ENCODE results near the gene MTG2. TPM values are rescaled to one million over a fixed set of nuclear protein-coding genes. Genes with fewer than 3 reads are reported as not detected.

The MTG2 gene
- total RNA-seq, 1 experiment from 2014 or later = 33.9 TPM

DNA sequence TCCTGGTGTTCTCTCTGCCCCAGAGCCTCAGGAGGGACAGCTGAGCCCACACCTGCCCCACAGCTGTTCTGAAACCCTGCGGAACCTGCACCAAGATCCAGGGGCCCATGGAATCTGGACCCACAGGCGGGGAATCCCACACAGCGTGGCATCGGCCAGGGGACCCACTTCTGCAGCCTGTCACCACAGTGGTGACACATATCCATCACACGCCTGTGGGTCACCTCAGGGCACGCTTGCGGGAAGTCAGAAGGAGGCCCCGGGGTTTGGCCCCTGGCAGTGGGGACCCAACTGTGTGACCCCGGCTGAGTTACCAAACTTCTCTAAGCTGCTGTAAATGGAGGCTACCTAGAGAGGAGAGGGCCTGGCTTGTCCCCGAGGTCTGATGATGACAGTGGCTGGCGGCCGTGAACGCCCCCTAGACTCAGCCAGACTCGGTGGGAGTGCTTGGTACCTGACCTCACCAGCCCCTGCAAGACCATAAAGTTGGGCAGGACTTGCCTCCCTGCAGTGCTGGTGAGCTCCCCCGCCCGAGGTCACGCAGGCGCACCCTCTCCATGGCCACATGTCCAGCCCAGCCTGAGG, 39.5 kb downstream of the MTG2 start:
- TF ChIP-seq EZH2phosphoT487 (IDR thresholded peaks at IDR 0.05; ENCODE audit: borderline replicate concordance, low read length) = no peak
- TF ChIP-seq EZH2 (IDR thresholded peaks at IDR 0.05; ENCODE audit: low read length, unreplicated experiment) = no peak
- TF ChIP-seq, protein P1, sequence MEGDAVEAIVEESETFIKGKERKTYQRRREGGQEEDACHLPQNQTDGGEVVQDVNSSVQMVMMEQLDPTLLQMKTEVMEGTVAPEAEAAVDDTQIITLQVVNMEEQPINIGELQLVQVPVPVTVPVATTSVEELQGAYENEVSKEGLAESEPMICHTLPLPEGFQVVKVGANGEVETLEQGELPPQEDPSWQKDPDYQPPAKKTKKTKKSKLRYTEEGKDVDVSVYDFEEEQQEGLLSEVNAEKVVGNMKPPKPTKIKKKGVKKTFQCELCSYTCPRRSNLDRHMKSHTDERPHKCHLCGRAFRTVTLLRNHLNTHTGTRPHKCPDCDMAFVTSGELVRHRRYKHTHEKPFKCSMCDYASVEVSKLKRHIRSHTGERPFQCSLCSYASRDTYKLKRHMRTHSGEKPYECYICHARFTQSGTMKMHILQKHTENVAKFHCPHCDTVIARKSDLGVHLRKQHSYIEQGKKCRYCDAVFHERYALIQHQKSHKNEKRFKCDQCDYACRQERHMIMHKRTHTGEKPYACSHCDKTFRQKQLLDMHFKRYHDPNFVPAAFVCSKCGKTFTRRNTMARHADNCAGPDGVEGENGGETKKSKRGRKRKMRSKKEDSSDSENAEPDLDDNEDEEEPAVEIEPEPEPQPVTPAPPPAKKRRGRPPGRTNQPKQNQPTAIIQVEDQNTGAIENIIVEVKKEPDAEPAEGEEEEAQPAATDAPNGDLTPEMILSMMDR (conservative IDR thresholded peaks at IDR 0.05; ENCODE audit: low read depth, low read length) = no peak
- H3K36me3 ChIP-seq (ENCODE audit: low read depth, low read length) = no peaks in the 10 kb centered on the region
- H3K4me1 ChIP-seq (ENCODE audit: insufficient read depth, low read length) = no peaks in the 10 kb centered on the region
- POLR2A ChIA-PET (ENCODE audit: unreplicated experiment) = no interaction called here
- BruUV-seq (replicated peaks) = no TSS peak
- H3K9me3 ChIP-seq (ENCODE audit: low read length) = no peaks in the 10 kb centered on the region
- H3K79me2 ChIP-seq (ENCODE audit: low read length) = no peaks in the 10 kb centered on the region
- intact Hi-C loops (cut with micrococcal nuclease) = no loop called here
- DNase-seq = no peak
- CTCF ChIA-PET = no interaction called here
- H3K4me2 ChIP-seq (ENCODE audit: low read length) = no peak overlapping the region
- no peak for ATAC-seq
- H3K27ac ChIP-seq (ENCODE audit: low read length) = no peak overlapping the region
- H3K27me3 ChIP-seq (ENCODE audit: low read length) = peaks cover 28% of the 10 kb centered on the region
- no peak overlapping the region for H3K9ac ChIP-seq (ENCODE audit: low read length)
- no peak overlapping the region for H2AFZ ChIP-seq (ENCODE audit: low read length)
- no peak overlapping the region for H3K4me3 ChIP-seq (ENCODE audit: low read length)
- H3F3A ChIP-seq (ENCODE audit: low read length, unreplicated experiment) = no peaks in the 10 kb centered on the region
- no peaks in the 10 kb centered on the region for H3K9me2 ChIP-seq (replicated peaks; ENCODE audit: low read length)
- no peaks in the 10 kb centered on the region for H4K20me1 ChIP-seq (ENCODE audit: low read length)

GRCh38 chr20:62222972-62223371, 40.1 kb downstream of the MTG2 start:
- intact Hi-C loops (cut with micrococcal nuclease) = no loop called here
- no peaks in the 10 kb centered on the region for H3F3A ChIP-seq (ENCODE audit: low read length, unreplicated experiment)
- ATAC-seq (no peak), DNase-seq (no peak)
- no peak overlapping the region for H3K4me2 ChIP-seq (ENCODE audit: low read length)
- H3K36me3 ChIP-seq (ENCODE audit: low read depth, low read length) = no peaks in the 10 kb centered on the region
- H3K79me2 ChIP-seq (ENCODE audit: low read length) = no peaks in the 10 kb centered on the region
- no peak overlapping the region for H3K9ac ChIP-seq (ENCODE audit: low read length)
- no peaks in the 10 kb centered on the region for H3K9me3 ChIP-seq (ENCODE audit: low read length)
- CTCF ChIA-PET = no interaction called here
- no peak overlapping the region for H3K27ac ChIP-seq (ENCODE audit: low read length)
- no peaks in the 10 kb centered on the region for H3K4me1 ChIP-seq (ENCODE audit: insufficient read depth, low read length)
- no TSS peak for BruUV-seq (replicated peaks)
- POLR2A ChIA-PET (ENCODE audit: unreplicated experiment) = no interaction called here
- no peaks in the 10 kb centered on the region for H4K20me1 ChIP-seq (ENCODE audit: low read length)
- TF ChIP-seq EZH2phosphoT487 (IDR thresholded peaks at IDR 0.05; ENCODE audit: borderline replicate concordance, low read length) = no peak
- TF ChIP-seq EZH2 (IDR thresholded peaks at IDR 0.05; ENCODE audit: low read length, unreplicated experiment) = no peak
- TF ChIP-seq, protein P1 (conservative IDR thresholded peaks at IDR 0.05; ENCODE audit: low read depth, low read length) = no peak
- H3K27me3 ChIP-seq (ENCODE audit: low read length) = peaks cover 28% of the 10 kb centered on the region
- no peaks in the 10 kb centered on the region for H3K9me2 ChIP-seq (replicated peaks; ENCODE audit: low read length)
- no peak overlapping the region for H3K4me3 ChIP-seq (ENCODE audit: low read length)
- no peak overlapping the region for H2AFZ ChIP-seq (ENCODE audit: low read length)

GRCh38 chr20:62223571-62223970, 40.7 kb downstream of the MTG2 start:
- no TSS peak for BruUV-seq (replicated peaks)
- DNase-seq (no peak), ATAC-seq (no peak)
- ChIA-PET CTCF (no interaction called here), POLR2A (ENCODE audit: unreplicated experiment) (no interaction called here)
- H3K27ac ChIP-seq (ENCODE audit: low read length) = no peak overlapping the region
- H3K36me3 ChIP-seq (ENCODE audit: low read depth, low read length) = no peaks in the 10 kb centered on the region
- H3K27me3 ChIP-seq (ENCODE audit: low read length) = peaks cover 27% of the 10 kb centered on the region
- no peaks in the 10 kb centered on the region for H3K4me1 ChIP-seq (ENCODE audit: insufficient read depth, low read length)
- no peaks in the 10 kb centered on the region for H4K20me1 ChIP-seq (ENCODE audit: low read length)
- H3K9me2 ChIP-seq (replicated peaks; ENCODE audit: low read length) = no peaks in the 10 kb centered on the region
- H3K4me3 ChIP-seq (ENCODE audit: low read length) = no peak overlapping the region
- no peaks in the 10 kb centered on the region for H3F3A ChIP-seq (ENCODE audit: low read length, unreplicated experiment)
- TF ChIP-seq, protein P1 (conservative IDR thresholded peaks at IDR 0.05; ENCODE audit: low read depth, low read length) = no peak
- TF ChIP-seq EZH2 (IDR thresholded peaks at IDR 0.05; ENCODE audit: low read length, unreplicated experiment) = no peak
- TF ChIP-seq EZH2phosphoT487 (IDR thresholded peaks at IDR 0.05; ENCODE audit: borderline replicate concordance, low read length) = no peak
- no peak overlapping the region for H3K9ac ChIP-seq (ENCODE audit: low read length)
- no peak overlapping the region for H3K4me2 ChIP-seq (ENCODE audit: low read length)
- intact Hi-C loops (cut with micrococcal nuclease) = no loop called here
- H3K79me2 ChIP-seq (ENCODE audit: low read length) = no peaks in the 10 kb centered on the region
- no peaks in the 10 kb centered on the region for H3K9me3 ChIP-seq (ENCODE audit: low read length)
- H2AFZ ChIP-seq (ENCODE audit: low read length) = no peak overlapping the region

Measured in PC-3 (cell line).